Keratinocyte (primary cell): Measurements from ENCODE around the gene CCNDBP1.

Source experiments
- EZH2 ChIP-seq: IDR thresholded peaks from one replicate; pipeline ENCODE4 v1.6.1; 2012; ENCODE audit warnings: inconsistent platforms, mild to moderate bottlenecking, low read length, moderate library complexity
- TF ChIP-seq, protein P1 (sequence below), 3 experiments: IDR thresholded peaks in 1 of 3; conservative IDR thresholded peaks in 1 of 3; optimal IDR thresholded peaks in 1 of 3; 2 replicates in 2 of 3; 3 replicates in 1 of 3; pipeline versions ENCODE3 to v1.5.1; 2011; ENCODE audit warnings: low read length in 3 of 3, mild to moderate bottlenecking in 3 of 3, moderate library complexity in 2 of 3, control low read depth in 1 of 3, inconsistent platforms in 1 of 3; ENCODE audit not compliant: insufficient read depth in 2 of 3; ENCODE audit errors: extremely low read depth in 1 of 3

DNA sequence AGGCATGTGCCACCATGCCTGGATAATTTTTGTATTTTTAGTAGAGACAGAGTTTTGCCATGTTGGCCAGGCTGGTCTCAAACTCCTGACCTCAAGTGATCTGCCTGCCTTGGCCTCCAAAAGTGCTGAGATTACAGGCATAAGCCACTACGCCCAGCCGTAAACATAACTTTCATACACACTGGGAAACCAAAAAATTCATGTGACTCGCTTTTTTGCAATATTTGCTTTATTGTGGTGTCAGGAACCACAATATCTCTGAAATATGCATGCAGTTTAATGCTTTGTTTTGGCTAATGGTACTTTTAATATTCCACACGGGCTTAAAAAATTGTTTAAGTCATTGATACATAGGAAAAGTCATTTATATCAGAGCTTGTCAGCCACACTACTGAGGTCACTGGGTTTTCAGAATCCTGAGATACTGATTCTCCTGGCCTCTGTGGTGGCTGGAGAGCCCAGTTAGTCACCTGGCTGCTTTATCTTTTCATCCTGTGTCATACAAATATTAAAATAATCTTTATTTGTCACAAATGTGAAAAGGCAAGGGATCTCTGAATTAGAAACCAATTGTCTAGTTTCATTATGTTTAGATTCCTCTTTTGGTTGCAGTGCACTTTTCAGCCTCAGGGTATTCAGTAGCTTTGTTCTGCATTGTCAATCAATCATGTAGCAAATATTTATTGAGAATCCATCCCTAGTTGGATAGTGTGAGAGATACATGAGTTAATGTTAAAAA, 41.8 kb upstream of the CCNDBP1 start:
- TF ChIP-seq, protein P1, sequence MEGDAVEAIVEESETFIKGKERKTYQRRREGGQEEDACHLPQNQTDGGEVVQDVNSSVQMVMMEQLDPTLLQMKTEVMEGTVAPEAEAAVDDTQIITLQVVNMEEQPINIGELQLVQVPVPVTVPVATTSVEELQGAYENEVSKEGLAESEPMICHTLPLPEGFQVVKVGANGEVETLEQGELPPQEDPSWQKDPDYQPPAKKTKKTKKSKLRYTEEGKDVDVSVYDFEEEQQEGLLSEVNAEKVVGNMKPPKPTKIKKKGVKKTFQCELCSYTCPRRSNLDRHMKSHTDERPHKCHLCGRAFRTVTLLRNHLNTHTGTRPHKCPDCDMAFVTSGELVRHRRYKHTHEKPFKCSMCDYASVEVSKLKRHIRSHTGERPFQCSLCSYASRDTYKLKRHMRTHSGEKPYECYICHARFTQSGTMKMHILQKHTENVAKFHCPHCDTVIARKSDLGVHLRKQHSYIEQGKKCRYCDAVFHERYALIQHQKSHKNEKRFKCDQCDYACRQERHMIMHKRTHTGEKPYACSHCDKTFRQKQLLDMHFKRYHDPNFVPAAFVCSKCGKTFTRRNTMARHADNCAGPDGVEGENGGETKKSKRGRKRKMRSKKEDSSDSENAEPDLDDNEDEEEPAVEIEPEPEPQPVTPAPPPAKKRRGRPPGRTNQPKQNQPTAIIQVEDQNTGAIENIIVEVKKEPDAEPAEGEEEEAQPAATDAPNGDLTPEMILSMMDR (optimal IDR thresholded peaks at IDR 0.05 in 1 of 3, IDR thresholded peaks at IDR 0.05 in 1 of 3, conservative IDR thresholded peaks at IDR 0.05 in 1 of 3; ENCODE audit: extremely low read depth in 1 of 3, insufficient read depth in 2 of 3, low read length in 3 of 3) = no peak
- no peak for TF ChIP-seq EZH2
